ENCODE measurements around the gene CUL5.
"Not testable (repeated sequence)": the region's sequence is repeated elsewhere in the genome, so short reads cannot be mapped to it uniquely, and the experiment has no call there.

The CUL5 gene

DNA sequence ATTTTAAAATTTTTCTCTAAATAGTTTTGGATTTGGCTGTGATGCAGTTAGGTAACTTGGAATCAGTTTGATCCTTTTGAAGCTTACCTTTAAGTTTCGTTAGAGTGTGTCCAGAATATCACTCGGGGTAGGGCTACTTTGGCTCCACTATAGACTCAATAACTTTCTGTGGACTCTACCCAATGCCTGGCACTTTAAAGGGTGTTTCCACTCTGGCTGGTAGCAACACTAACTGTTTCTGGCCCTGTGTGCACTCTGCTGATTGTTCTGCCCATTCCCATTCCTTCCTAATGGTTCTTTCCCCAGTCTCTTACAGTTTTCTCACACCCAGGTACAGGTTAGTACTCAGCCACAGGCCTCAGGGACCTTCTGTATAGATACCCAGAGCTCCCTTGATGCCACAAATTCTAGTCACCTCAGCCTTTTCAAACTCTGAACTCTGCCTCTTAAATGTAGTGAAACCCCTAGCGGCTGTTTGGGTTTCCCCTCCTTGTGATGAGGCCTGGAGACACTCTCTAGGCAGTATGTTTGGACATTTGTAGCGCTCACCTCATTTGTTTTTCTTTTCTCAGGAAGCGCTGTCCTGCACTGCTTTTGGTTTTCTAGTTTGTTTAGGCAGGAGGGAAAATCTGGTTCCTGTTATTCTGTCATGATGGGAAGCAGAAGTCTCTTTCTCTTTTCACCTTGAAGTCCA, 16.8 kb downstream of the CUL5 start:
- no peak for DNase-seq
- peak; percentile 65 for ATAC-seq

DNA sequence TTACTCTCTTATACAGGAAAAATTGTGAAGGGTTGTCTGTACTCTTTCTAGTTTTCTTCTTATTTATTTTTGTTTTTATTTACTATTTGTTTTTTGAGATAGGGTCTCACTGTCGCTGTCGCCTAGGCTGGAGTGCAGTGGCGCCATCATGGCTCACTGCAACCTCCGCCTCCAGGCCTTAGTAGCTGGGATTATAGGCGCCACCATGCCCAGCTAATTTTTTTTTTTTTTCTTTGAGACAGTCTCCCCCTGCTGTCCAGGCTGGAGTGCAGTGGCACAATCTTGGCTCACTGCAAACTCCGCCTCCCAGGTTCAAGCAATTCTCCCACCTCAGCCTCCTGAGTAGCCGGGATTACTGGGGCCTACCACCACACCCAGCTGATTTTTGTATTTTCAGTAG, 18.4 kb downstream of the CUL5 start:
- no peak for ATAC-seq

DNA sequence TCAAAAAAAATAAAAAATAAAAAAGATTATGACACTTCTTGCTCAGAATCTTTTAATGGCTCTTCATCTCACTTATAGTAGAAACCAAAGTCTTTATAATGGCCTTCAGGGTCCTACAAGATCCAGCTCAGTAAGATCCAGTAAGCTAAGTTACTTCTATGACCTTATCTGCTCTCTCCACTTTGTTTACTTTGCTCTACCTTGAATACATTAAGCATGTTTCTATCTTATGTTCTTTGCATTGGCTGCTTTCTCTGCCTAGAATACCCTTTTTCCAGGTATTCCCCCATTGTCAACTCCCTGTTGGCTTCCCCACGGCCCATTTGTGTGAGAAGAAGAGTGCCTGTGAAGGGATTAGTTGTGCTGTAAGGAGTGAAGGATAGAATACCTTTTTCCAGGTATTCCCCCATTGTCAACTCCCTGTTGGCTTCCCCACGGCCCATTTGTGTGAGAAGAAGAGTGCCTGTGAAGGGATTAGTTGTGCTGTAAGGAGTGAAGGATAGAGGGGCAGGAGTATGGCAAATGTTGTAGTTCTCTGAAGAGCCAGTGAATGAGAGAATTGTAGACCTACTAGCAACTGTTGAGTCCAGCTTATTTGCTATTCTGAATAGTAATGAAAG, 20.2 kb downstream of the CUL5 start:
- DNase-seq, ATAC-seq: not testable (repeated sequence)

More for the DNA sequence above, 18.4 kb downstream of the CUL5 start:
- no peak for DNase-seq

DNA sequence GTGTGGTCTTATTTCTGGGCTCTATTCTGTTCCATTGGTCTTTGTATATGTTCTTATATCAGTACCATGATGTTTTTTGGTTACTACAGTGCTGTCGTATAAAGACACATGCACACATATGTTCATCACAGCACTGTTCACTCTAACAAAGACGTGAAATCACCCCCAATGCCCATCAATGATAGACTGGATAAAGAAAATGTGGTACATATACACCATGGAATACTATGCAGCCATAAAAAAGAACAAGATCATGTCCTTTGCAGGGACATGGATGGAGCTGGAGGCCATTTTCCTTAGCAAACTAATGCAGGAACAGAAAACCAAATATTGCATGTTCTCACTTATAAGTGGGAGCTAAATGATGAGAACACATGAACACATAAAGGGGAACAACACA, 22.9 kb downstream of the CUL5 start:
- not testable (repeated sequence) for DNase-seq

DNA sequence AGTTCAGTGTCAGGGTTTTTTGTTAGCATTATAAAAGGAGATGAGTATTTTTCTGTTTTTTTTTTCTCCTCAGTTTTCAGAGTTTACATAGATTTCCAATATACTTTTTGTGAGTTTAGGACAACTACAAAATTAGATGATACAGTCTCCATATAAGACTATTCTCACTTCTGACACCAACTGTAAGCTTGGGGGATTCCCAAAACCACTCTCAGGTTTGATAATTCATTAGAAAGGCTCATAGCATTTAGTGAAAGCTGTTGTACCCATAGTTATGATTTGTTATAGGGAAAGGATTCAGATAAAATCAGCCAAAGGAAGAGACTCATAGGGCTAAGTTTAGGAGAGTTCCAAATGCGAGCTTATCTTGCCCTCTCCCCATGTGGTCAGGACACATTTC, 24.1 kb downstream of the CUL5 start:
- no peak for ATAC-seq
- no peak for DNase-seq

More for the DNA sequence above, 22.9 kb downstream of the CUL5 start:
- not testable (repeated sequence) for ATAC-seq

DNA sequence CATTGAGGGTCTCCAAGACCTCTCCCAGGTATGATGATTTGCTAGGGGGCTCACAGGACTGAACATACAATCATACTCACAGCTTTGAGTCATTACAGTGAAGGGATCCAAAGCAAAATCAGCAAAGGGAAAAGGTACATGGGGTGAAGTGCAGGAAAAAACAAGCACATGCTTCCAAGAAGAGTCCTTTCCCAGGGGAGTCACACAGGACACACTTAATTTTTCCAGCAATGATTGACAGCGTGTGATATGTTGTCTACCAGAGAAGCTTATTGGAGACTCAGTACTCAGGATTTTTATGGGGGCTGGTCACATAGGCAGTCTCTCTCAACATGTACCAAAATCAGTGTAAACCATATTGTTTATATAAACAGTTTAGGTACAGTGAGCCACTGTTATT, 25.3 kb downstream of the CUL5 start:
- DNase-seq (no peak), ATAC-seq (no peak)

DNA sequence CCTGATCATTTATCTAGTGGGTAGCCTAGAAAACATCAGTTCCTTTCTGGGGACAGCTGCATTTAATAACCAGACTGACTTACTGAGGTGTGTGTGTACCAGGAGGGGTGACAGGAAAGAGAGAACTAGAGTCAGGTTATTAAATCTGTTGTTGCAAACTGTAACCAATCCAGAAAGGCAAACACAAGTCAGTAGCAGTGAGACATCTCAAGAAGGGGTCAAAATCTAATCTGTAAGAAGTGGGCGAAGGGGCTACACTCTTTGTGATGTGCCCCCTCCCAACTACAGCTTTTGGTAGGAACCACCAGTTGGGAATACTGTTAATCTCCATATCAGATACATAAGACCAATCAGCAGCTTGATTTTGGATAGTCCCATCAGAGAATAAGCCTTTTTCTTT, 26.3 kb downstream of the CUL5 start:
- DNase-seq (no peak), ATAC-seq (no peak)

DNA sequence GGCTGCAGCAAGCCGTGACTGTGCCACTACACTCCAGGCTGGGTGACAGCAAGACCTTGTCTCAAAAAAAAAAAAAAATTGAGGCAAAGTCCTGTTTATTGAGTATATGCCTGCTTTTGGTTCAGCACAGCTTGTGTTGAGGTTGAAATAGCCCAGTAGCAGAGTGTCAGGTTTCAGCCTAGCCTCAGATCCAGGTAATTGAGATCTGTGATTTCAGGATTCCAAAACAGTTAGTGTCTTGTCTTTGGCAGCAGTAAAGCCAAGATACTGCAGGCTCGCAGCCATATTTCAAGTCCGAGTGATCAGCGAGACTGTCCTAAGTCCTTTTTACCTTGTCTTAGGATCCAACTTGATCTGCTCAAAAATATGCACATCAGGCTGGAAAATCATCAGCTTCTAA, 27.0 kb downstream of the CUL5 start:
- ATAC-seq (no peak), DNase-seq (no peak)

DNA sequence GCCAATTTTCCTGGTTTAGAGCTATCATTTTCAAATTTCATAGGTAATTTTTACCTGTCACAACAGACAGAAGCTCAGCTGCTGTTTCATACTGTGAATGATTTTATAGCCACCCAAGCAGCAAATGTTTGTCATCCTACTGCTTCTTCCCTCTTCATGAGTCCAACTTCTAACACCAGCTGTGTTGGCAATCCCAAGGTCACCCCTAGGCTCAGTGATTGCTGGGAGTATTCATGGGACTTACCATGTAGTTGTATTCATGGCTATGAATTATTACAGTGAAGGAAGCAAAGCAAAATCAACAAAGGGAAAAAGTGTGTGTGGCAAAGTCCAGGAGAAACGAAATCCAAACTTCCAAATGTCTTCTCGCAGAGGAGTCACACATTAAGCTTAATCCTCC, 28.5 kb downstream of the CUL5 start:
- ATAC-seq (no peak), DNase-seq (no peak)

DNA sequence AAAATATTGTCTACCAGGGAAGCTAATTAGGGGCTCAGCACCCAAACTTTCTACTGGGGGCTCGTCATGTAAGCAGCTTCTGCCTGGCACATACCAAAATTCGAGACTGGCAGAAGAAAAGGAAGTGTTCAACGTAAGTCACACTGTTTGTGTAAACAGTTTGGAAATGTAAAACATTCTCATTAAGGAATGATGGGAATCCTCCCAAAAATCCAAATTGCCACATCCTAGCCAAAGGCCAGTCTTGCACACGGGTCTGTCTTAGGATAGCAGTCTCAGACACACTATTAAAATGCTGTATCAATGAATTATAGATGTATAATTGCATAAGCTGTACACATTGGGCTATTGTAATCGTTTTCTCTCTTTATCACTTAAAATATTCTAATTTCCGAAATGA, 28.9 kb downstream of the CUL5 start:
- ATAC-seq = no peak
- DNase-seq = no peak

DNA sequence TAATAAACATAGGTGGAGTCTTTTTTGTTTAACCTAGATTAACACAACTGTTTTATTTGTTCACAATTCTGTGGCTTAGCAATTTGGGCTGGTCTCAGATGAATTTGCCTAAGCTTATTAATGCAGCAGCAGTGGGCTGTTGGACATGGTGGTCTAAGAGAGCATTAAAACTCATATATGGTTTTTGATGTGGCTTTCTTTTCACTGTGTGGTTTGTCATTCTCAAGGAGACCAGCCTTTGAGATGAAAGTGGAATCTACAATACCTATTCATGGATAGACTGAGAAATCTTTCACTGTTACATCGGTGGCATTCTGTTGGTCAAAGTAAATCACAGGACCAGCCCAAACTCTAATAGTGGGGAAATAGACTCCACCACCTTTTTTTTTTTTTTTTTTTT, 39.6 kb downstream of the CUL5 start:
- DNase-seq = no peak
- no peak for ATAC-seq

DNA sequence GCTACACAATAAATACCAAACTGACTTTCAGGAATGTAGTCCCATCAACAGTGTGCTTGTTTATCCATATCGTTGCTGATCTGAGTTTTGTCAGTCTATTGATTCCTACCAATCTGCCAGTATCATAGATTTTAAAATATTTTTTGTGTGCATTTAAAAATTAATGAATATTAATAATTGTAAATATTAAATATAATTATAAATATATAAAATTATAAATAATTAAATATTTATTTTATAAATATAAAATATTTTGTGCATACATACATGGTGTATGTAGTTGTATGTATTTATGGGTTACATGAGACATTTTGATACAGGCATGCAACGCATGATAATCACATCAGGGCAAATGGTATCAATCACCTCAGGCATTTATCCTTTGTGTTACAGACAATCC, 53.6 kb downstream of the CUL5 start:
- no peak for ATAC-seq
- DNase-seq = no peak

DNA sequence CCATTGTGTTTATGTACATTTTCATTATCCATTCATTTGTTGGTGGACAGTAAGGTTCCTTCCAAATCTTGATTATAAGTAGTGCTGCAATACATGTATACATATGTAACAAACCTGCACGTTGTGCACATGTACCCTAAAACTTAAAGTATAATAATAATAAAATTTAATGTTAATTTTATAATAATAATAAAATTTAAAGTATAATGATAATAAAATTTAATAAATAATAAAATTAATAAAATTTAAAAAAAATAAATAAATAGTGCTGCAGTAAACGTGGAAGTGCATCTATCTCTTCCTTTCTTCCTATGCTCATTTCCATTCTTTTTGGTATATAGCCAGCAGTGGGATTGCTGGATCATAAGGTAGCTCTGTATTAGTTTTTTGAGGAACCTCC, 54.7 kb downstream of the CUL5 start:
- ATAC-seq = no peak
- no peak for DNase-seq

DNA sequence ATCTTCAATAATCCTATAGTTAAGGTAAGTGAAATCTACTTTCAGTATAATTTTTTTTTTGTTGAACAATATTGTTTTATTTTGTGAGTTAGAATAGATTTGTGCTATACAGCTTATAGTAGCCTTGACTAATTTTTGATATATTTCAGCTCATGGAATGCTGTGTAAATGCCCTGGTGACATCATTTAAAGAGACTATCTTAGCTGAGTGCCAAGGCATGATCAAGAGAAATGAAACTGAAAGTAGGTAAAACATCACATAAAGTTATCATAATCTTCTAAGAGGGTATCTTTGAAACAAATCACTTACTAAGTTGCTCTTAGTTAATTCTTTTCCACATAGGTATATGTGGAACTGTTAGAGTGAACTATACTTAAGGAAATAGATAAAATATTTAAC, 61.2 kb downstream of the CUL5 start:
- DNase-seq = no peak
- peak; percentile 61 for ATAC-seq

DNA sequence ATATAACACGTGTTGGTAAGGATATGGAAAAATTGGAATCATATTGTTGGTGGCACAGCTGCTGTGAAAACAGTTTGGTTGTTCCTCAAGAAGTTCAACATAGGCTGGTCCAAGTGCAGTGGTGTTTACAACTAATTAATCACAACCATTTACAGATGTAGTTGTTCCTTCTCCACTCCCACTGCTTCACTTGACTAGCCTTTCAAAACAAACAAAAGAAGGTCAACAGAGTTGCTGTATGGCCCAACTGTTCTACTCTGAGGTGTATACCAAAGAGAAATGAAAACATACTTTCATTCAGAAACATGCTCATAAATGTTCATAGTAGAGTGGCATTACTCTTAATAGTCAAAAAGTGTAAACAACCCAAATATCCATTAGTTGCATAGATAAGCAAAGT, 76.1 kb downstream of the CUL5 start:
- no peak for ATAC-seq
- DNase-seq = no peak

DNA sequence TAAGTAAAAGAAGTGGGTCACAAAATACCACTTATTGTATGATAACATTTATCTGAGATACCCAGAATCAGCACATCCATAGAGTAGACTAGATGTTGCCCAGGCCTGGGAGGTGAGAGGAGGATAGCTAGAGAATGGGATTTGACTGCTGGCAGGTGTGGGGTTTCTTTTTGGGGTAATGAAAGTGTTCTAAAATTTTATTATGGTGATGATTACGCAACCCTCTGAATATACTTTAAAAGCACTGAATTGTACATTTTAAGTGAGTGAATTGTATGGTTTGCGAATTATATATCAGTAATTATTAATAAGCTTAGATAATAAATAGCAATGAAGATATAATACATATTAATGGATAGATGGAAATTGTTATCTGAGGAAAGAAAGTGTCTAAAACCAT, 77.0 kb downstream of the CUL5 start:
- DNase-seq = no peak
- ATAC-seq = no peak

DNA sequence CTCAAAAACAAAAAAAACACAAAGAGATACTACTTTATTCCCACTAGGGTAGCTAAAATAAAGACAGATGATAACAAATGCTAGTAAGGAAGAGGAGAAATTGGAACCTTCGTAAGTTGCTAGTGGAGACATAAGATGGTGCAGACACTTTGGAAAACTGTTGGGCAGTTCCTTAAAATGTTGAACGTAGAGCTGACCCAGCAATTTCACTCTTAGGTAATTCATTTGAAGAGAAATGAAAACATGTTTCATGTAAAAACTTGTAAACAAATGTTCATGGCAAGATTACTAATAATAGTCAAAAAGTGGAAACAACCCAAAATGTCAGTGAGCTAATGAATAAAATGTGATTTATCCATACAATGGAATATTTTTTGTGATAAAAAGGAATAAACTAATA, 83.4 kb downstream of the CUL5 start:
- ATAC-seq (no peak), DNase-seq (no peak)

DNA sequence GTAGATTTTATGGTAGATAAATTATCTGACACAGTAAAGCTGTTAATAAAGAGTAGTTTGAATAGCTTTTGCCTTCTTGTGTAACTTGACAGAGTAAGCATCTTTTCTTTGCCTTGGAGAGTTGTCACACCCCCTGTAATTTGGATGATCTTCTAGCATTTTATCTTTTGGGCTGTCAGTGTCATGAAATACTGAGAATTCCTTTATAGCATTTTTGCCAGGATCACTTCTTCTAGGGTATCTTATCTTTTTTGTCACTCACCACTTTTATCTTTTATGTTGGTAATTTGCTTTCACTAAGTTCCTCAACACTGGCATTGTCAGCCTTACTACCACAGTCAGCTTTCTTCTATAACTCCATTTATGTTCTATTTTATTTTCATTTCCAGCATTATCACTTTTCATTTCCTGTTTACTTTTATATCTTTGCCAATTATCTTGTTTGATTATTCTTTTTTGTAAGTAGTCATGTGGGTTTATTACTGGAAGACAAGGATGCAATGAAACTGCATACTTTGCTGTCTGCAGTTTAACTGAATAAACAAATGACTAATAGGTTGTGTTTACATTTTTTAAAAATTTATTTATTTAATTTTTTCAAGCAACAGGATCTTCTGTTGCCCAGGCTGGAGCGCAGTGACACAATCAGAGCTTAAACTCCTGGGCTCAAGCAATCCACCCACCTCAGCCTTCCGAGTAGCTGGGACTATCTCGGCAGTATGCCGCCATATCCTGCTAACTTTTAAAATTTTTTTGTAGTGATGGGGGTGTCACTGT, 84.6 kb downstream of the CUL5 start:
- DNase-seq (no peak), ATAC-seq (no peak)

DNA sequence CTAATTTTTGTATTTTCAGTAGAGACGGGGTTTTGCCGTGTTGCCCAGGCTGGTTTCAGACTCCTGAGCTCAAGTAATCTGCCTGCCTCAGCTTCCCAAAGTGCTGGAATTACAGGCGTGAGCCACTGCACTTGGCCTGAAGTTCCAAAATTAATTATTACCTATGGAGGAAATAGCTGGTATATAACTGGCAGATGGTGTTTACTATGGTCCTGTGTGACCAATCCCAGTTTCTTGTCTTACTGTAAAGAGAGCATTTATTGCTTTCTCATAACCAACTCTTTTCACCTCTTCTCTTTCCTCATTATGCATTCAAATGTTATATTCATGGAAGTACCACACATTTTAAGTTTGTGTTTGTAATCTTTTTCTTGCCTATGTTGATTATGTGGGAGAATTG, 88.5 kb downstream of the CUL5 start:
- DNase-seq (no peak), ATAC-seq (no peak)

DNA sequence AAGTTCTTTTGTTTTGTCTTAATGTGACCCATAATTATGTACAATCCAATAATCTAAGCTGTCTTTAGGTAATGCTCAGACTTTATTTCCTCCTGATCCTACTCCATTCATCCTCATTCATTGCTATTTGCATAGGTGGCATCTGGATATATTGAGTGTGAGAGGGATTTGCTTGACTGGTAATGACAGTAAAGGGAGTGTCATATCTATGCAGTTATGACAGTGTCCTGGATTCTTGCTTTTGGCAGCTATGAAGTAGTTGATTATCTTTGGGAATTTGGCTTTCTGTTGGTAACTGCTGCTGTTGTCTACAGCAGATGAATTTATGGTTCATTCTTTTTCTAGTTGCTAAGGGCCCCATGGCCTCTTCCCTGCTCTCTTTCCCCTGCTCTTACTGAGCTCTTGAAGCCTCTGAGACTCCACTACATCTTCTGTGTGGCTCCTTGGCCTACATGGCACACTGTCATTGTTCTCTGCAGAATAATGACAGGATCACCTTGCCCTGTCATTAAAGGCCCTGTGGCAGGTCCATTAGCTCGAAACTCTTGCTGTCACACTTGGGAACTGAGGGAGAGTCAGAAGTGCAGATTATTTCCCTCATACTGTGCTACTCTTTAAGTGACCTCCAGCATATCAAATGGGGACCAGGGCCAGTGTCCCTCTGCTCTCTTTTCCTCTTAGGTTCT, 92.5 kb downstream of the CUL5 start:
- no peak for DNase-seq
- no peak for ATAC-seq

DNA sequence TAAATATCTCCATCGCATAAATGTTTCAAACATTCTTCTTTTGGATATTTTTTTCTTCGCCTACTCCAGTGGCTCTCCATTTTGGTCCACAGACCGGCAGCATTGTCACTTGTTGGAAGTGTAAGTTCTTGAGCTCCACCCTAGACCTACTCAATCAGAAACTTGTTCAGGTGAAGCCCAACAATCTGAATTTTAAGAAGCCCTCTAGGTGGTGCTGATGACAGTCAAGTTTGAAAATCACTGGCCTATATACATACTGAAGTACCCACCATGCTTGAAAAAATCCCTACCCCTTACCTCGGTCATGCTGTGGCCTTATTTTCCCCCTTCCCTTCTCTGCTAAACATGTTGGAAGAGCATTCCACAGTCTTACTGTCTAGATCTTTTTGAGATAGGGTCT, 102.4 kb downstream of the CUL5 start:
- DNase-seq (no peak), ATAC-seq (no peak)

DNA sequence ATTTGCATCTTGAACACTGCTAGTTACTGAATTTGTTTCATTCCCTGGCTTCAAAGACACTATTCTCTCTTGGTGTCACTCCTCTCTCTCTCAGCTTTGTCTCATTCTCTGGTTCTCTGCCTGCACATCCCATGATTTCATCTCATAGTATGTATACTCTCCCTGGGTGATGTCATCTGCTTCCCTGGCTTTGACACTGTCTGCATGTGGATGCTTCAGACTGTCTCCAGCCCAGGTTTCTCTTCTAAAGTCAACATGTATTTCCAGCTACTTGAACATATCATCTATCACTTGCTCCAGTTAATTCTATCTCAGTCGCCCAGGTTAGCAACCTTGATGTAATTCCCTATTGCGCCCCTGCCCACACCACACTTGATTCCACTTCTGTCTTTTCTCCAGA, 103.4 kb downstream of the CUL5 start:
- DNase-seq (no peak), ATAC-seq (no peak)

Measured in stimulated activated naive CD8-positive, alpha-beta T cell treated with anti-CD3 and anti-CD28 coated beads, Interleukin-15, Interleukin-2, amounts not matched to agents 100 U/mL and 50 U/mL, for 24 hours (primary cell).